Stimulated activated effector memory CD8-positive, alpha-beta T cell treated with anti-CD3 and anti-CD28 coated beads, Interleukin-12 subunit alpha, Interleukin-12 subunit beta, amount 100 ng/mL, for 72 hours (primary cell): Measurements from ENCODE around the gene TMEM54.

Experiments used
- ATAC-seq: fragments of 150-1000 bp; cut with Tn5 transposase; 2 replicates; pipeline ENCODE4 v1.10.0; 2021
- DNase-seq, 2 donors: peaks; one replicate each; pipeline ENCODE4 v3.0.0; 2021 to 2022; ENCODE audit warnings: low spot score in 2 of 2
- H3K27ac Mint-ChIP-seq: one replicate; pipeline ENCODE4 v1.8.0; 2022; ENCODE audit warnings: mild to moderate bottlenecking, mixed read lengths
- H3K36me3 Mint-ChIP-seq: one replicate; pipeline ENCODE4 v1.8.0; 2022; ENCODE audit warnings: mild to moderate bottlenecking, mixed read lengths
- H3K4me1 Mint-ChIP-seq: one replicate; pipeline ENCODE4 v1.8.0; 2022; ENCODE audit warnings: mixed read lengths
- H3K4me3 Mint-ChIP-seq: one replicate; pipeline ENCODE4 v1.8.0; 2022; ENCODE audit warnings: mild to moderate bottlenecking, mixed read lengths
- H3K9me3 Mint-ChIP-seq: one replicate; pipeline ENCODE4 v1.8.0; 2022; ENCODE audit warnings: mixed read lengths

TMEM54 gene

GRCh38 chr1:32903991-32904785 lies 3.0 kb upstream of the TMEM54 start:
- no peaks in the 10 kb centered on the region for H3K9me3 Mint-ChIP-seq
- DNase-seq (no peak), ATAC-seq (no peak)
- no peak overlapping the region for H3K4me3 Mint-ChIP-seq
- no peaks in the 10 kb centered on the region for H3K36me3 Mint-ChIP-seq
- no peak overlapping the region for H3K27ac Mint-ChIP-seq
- peaks cover 5% of the 10 kb centered on the region for H3K4me1 Mint-ChIP-seq

GRCh38 chr1:32902535-32902920 lies 1.3 kb upstream of the TMEM54 start:
- no peak for DNase-seq
- ATAC-seq: no peak
- Mint-ChIP-seq H3K36me3 (no peaks in the 10 kb centered on the region), H3K9me3 (no peaks in the 10 kb centered on the region), H3K4me3 (peak overlapping the region; percentile 73), H3K4me1 (peaks cover 5% of the 10 kb centered on the region), H3K27ac (no peak overlapping the region)

- no peak overlapping the region for H3K27ac Mint-ChIP-seq
- no peaks in the 10 kb centered on the region for H3K9me3 Mint-ChIP-seq
- DNase-seq (no peak), ATAC-seq (no peak)
- H3K36me3 Mint-ChIP-seq: no peaks in the 10 kb centered on the region
- peak overlapping the region; percentile 73 for H3K4me3 Mint-ChIP-seq
- H3K4me1 Mint-ChIP-seq: peaks cover 5% of the 10 kb centered on the region
Measured at GRCh38 chr1:32901823-32902534, 790 bp upstream of the TMEM54 start.

- H3K9me3 Mint-ChIP-seq: no peaks in the 10 kb centered on the region
- H3K27ac Mint-ChIP-seq: no peak overlapping the region
- DNase-seq (no peak), ATAC-seq (no peak)
- peaks cover 5% of the 10 kb centered on the region for H3K4me1 Mint-ChIP-seq
- H3K4me3 Mint-ChIP-seq: peak overlapping the region; percentile 73
- H3K36me3 Mint-ChIP-seq: no peaks in the 10 kb centered on the region
Measured at GRCh38 chr1:32900371-32900955, 726 bp downstream of the TMEM54 start.

DNA sequence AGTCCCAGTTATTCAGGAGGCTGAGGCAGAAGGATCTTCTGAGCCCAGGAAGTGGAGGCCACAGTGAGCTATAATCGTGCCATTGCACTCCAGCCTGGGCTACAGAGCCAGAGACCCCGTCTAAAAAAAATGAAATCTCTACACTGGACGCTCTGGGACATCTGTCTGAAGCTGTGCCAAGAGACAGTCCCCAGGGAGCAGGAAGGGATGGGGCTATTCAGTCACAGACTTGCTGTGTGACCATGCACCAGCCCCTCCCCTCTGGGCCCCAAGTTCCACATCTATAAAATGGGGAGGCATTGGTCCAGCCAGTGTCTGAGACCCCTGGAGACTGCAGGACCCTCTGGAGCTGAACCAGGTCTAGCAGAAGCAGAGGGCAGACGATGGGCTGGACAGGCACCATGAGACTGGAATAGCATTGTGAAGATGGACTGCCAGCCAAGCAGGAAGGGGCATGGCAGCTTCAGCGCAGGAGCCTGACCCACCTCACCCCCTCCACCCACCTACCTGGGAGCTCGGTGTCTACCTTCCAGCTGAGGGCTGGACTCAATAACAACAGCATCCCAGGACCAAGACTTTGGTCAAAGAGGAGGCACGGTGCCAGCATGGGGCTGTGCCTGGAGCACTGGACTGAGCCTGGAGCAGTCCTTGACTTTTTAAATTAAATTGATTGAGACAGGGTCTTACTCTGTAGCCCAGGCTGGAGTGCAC lies 1.4 kb downstream of the TMEM54 start:
- no peak for DNase-seq
- H3K4me3 Mint-ChIP-seq: no peak overlapping the region
- no peak for ATAC-seq

DNA sequence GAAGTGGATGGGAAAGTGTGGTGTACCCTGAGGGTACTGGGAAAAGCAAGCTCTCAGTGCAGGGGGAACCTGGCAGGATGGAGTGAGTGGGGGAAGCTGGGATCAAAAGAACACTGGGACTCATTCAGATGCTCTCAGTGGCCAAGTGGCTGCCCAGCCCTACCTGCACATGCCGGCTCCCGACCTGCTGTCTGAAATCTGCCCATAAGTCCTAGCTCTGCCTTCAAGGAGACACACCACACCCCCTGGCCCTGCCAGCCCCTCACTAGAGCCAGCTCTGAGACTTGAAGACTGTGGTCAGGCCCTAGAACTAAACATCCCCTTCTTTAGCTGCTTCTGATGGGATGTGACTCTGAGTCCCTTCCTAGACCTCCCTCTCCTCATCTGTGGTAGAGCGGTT lies 2.2 kb downstream of the TMEM54 start:
- ATAC-seq (no peak), DNase-seq (no peak)
- H3K9me3 Mint-ChIP-seq: no peaks in the 10 kb centered on the region
- H3K36me3 Mint-ChIP-seq: no peaks in the 10 kb centered on the region
- H3K4me1 Mint-ChIP-seq: peaks cover 5% of the 10 kb centered on the region
- no peak overlapping the region for H3K27ac Mint-ChIP-seq
- no peak overlapping the region for H3K4me3 Mint-ChIP-seq

More for the DNA sequence above, 1.4 kb downstream of the TMEM54 start:
- Mint-ChIP-seq H3K4me1 (peaks cover 5% of the 10 kb centered on the region), H3K9me3 (no peaks in the 10 kb centered on the region), H3K27ac (no peak overlapping the region), H3K36me3 (no peaks in the 10 kb centered on the region)

GRCh38 chr1:32898056-32898455 lies 3.1 kb downstream of the TMEM54 start:
- H3K36me3 Mint-ChIP-seq: no peaks in the 10 kb centered on the region
- DNase-seq: no peak
- H3K27ac Mint-ChIP-seq: no peak overlapping the region
- H3K4me1 Mint-ChIP-seq: peaks cover 5% of the 10 kb centered on the region
- ATAC-seq: no peak
- H3K4me3 Mint-ChIP-seq: no peak overlapping the region
- no peaks in the 10 kb centered on the region for H3K9me3 Mint-ChIP-seq

DNA sequence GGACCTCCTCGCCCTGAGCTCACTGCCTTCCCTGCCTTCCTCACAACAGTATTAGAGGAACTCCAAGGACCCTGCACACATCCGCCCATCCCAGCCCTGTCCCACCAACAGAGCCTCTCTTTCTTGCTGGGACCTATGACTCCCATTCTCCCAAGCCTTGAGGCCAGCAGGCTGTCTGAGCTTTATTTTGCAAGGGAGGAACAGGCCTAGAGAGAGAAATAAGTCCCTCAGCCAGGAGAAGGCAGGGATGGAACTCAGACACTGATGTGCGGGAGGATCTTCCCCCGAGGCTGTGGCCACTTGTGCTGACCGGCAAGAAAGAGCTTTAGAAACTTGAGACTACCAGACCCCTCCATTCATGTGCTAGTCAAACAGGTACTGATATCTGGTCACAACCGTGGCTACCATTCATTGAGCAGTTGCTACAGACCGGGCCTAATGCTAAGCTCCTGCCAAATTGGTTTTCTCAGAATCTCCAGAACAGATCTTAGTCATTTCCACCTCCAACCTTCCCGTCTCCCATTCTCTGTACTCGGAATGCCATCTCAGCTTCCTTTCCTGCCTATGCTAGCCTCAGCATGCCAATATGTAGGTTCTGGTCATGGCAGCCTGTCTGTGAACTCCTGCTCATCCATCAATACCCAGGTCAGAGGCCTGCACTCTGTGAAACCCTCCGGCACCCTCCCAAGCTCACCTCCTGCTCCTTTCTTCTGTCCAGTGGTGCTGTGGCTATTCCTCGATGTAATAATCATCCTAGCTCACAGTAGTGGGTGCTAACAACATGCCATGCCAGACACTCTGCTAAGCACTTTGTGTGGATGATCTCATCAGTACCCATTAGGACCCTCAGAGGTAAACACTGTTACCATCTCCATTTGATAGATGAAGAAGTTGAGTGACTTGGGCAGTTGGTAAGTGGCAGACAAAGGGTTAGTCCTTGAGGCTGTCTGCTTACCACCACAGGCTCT lies 3.8 kb downstream of the TMEM54 start:
- H3K9me3 Mint-ChIP-seq: no peaks in the 10 kb centered on the region

DNA sequence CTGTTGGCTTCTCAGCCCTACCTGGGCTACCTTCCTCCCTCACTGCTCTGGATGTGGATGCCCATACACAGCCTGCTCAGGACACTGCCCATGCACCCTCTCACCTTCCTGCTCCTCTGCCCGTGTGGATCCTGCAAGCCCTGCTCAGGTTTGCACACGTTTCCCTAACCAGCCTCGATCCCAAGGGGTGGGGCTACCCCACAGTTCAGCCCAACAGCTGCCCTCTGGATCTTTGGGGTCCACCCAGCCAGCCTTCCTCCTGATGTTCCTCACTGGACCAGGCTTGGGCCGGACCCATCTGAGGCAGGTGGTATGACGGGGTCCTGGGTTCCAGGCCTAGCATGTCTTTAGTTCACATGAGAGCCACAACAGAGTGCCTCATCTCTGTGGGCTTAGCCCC lies 4.7 kb downstream of the TMEM54 start:
- peaks cover 13% of the 10 kb centered on the region for H3K4me1 Mint-ChIP-seq
- no peak overlapping the region for H3K27ac Mint-ChIP-seq
- no peak overlapping the region for H3K4me3 Mint-ChIP-seq

More for the DNA sequence above, 3.8 kb downstream of the TMEM54 start:
- H3K4me1 Mint-ChIP-seq: peaks cover 8% of the 10 kb centered on the region
- no peak overlapping the region for H3K4me3 Mint-ChIP-seq
- H3K36me3 Mint-ChIP-seq: no peaks in the 10 kb centered on the region
- ATAC-seq (no peak), DNase-seq (no peak)
- H3K27ac Mint-ChIP-seq: no peak overlapping the region

GRCh38 chr1:32895325-32896215 lies 5.6 kb downstream of the TMEM54 start:
- no peak for ATAC-seq
- no peak for DNase-seq
- Mint-ChIP-seq H3K27ac (no peak overlapping the region), H3K36me3 (no peaks in the 10 kb centered on the region), H3K4me1 (peaks cover 10% of the 10 kb centered on the region), H3K4me3 (no peak overlapping the region), H3K9me3 (no peaks in the 10 kb centered on the region)

More for the DNA sequence above, 4.7 kb downstream of the TMEM54 start:
- no peaks in the 10 kb centered on the region for H3K9me3 Mint-ChIP-seq
- DNase-seq: no peak
- H3K36me3 Mint-ChIP-seq: no peaks in the 10 kb centered on the region
- ATAC-seq: no peak

- no peak for DNase-seq
- peaks cover 8% of the 10 kb centered on the region for H3K4me1 Mint-ChIP-seq
- no peak for ATAC-seq
- H3K4me3 Mint-ChIP-seq: no peak overlapping the region
- H3K36me3 Mint-ChIP-seq: no peaks in the 10 kb centered on the region
- H3K9me3 Mint-ChIP-seq: no peaks in the 10 kb centered on the region
- H3K27ac Mint-ChIP-seq: no peak overlapping the region
Measured at GRCh38 chr1:32894681-32895080, 6.5 kb downstream of the TMEM54 start.

DNA sequence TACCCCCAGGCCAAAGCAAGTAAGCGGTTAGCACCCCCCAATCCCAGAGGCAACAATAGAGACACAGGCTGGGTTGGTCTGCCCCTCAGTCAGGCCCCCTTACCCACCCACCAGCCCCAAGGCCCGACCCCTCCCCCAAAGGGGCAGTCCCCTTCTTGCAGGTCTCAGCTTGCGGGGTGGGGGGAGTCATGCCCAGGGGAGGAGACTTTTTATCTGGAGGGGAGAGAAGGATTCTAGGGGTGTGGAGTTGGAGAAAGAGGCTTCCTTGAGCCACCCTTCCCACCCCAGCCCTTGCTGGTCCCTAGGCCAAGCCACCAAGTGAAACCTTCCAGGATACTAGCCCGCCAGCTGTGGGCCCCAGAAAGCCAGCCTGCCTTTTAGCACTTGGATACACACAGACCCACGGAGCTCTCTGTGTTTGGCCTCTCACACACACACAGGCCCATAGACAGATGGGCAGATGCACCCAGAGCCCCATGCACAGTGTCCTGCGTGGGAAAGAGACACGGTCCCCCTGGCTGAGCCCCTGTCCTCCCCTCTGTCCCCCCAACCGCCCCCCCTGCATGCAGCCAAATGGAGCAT lies 7.1 kb downstream of the TMEM54 start:
- no peak for DNase-seq
- H3K4me3 Mint-ChIP-seq: peak overlapping the region; percentile 70
- H3K27ac Mint-ChIP-seq: no peak overlapping the region
- H3K36me3 Mint-ChIP-seq: no peaks in the 10 kb centered on the region
- peaks cover 8% of the 10 kb centered on the region for H3K4me1 Mint-ChIP-seq
- H3K9me3 Mint-ChIP-seq: no peaks in the 10 kb centered on the region
- ATAC-seq: no peak

DNA sequence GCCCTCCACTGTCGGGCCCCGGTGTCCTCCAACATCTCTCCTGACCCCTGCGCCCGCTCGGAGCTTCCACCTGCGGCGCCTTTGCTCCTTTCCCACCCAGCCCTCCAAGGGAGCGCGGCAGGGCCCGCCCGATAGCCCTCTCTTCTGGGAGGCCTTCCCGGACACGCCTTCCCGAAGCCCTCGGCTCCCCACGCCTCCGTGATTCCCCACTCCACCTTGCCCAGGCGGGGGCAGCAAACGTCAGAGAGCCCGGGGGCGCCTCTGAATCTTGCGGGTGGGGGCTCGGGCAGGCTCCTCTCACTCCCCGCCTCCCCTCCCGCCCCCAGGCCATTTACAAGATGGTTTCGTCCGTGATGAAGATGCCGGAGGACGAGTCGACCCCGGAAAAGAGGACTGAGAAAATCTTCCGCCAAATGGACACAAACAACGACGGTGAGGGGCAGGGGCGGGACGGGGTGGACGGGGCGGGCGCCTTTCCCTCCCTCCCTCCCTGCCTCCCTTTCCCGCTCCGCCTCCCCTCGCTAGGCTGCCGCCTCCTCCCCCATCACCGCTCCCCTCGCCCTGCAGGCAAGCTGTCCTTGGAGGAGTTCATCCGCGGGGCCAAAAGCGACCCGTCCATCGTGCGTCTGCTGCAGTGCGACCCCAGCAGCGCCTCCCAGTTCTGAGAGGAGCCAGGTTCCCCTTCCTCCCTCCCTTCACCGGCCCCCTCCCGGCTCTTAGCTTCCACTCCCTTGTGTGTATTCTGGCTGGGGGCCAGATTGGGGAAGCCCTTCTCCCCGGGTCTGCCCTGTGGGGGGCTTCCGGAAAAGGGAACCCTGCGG lies 7.8 kb downstream of the TMEM54 start:
- Mint-ChIP-seq H3K9me3 (no peaks in the 10 kb centered on the region), H3K4me3 (peak overlapping the region; percentile 70), H3K27ac (no peak overlapping the region), H3K4me1 (peaks cover 8% of the 10 kb centered on the region), H3K36me3 (no peaks in the 10 kb centered on the region)
- DNase-seq (no peak), ATAC-seq (peak; percentile 31)
